Retina (tissue), 1 donor: Measurements from ENCODE around the gene P2RX3.
"Not testable (repeated sequence)": the region's sequence is repeated elsewhere in the genome, so short reads cannot be mapped to it uniquely, and the experiment has no call there.

Source experiments
- DNase-seq: peaks from one replicate; pipeline ENCODE4 v3.0.0-alpha.2; 2016

The P2RX3 gene

GRCh38 chr11:57403003-57403801 lies 65.0 kb downstream of the P2RX3 start:
- DNase-seq = not testable (repeated sequence)

- DNase-seq = no peak
Observed at GRCh38 chr11:57403802-57404147, 65.6 kb downstream of the P2RX3 start.

- no peak for DNase-seq
Observed at GRCh38 chr11:57405271-57405860, 67.2 kb downstream of the P2RX3 start.

GRCh38 chr11:57406337-57406904 lies 68.3 kb downstream of the P2RX3 start:
- no peak for DNase-seq

DNA sequence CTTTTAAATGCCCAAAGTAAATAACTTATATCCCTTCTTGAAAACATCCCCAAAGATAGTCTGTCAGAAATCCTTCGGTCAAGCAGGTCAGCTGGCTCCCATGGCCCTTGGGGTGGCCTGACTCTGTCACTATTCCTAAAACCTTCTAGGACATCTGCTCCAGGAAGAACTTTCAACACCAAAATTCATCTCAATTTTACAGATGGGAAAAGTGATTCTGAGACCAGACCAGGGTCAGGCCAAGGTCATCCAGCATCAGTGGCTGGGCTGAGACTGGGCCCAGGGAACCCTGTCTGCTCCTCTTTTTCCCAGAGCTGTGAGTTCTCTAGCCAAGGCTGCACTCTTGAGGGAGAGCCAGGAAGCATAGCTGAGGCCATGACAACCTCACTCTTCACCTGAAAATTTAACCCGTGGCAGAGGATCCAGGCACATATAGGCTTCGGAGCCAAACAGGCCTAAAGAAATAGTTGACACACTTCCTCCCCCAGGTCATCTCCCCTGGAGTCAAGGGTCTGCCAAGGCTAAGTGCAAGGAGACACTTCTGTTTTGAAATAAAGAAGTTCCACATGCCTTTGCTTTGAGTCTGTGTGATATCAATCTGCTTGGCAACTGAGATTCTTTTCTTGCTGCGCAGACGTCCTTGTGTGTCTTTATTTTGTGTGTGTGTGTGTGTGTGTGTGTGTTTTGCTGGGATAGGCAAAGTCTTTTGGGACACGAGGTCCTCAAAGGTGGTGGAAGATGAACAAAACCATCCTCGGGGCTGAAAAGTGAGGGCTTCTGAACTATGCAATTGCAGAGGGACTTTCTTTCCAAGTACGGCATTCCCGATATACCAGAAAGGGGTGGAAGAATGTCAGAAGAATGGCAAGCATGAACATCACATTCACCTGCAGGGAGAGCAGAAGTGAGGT lies 69.1 kb downstream of the P2RX3 start:
- DNase-seq = no peak

DNA sequence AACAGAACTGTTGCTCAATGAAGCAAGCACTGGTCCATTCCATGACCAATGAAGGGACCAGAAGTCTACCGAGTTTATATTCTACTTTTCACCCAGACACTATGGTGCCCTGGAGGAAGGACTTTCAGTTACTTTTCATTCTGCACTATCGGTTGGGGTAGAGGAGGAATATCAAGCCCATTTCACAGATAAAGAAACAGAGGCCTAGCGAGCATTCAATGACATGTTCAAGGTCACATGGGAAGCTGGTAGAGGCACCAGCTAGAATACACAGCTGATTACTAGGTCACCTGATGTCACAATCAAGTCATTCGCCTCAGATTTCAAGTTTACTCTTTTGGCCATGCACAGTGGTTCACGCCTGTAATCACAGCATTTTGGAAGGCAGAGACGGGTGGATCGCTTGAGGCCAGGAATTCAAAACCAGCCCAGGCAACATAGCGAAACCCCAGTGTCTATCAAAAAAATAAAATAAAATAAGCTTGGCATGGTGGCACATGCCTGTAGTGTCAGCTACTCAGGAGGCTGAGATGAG lies 69.9 kb downstream of the P2RX3 start:
- DNase-seq = no peak

- DNase-seq = no peak
Observed at GRCh38 chr11:57408771-57409170, 70.6 kb downstream of the P2RX3 start.

DNA sequence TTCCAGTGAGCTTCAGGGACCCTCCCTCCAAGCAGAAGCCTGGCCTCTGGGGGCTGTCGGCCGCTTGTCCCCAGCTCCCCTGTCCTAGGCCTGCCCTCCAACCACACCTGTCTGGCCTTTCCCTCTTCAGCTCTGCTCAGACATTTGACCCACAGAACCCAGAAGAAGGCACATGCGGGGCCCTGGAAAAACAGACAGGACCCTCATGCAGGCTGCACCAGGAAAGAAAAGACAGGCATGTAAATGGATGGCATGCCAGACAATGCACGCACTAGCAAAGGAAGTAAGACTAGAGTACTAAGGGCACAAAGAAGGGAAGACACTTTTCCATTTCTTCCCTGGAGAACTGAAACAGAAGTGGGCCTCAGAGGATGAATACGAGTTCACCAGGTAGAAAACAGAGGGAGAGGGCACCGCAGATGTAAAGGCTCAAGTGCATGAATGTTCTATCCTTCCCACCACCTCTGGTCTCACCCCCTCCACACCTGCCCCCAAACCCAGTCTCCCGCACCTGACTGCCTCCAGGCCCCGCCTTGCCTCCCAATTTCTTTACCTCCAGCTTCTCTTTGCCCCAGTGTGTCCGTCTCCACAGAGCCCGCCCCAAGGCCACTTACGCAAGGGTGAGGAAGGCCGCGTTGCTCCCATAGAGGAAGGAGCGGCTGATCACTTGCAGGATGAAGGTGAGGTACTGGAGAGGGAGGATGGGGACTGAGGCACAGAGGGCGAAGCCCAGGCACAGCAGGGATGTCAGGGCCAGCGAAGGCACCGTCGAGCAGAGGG lies 71.4 kb downstream of the P2RX3 start:
- no peak for DNase-seq

DNA sequence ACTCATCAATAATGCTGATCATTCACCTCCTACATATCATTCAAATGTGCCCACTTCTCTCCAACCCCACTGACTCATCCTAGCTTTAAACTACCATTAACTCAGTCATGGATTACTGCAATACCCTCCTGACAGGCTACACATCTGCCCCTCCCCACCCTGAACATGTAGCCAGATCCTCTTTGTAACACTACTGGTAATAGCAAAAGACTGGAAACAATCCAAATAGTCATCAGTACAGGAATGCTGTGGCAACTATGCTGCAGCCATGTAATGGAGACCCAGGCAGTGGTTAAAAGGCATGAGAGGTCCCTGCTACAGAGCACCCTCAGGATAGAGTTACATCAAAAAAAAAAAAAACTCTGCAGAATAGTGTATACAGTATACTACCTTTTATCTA lies 72.1 kb downstream of the P2RX3 start:
- DNase-seq = no peak

GRCh38 chr11:57413681-57414080 lies 75.5 kb downstream of the P2RX3 start:
- DNase-seq = no peak

GRCh38 chr11:57414612-57415212 lies 76.6 kb downstream of the P2RX3 start:
- DNase-seq = no peak

DNA sequence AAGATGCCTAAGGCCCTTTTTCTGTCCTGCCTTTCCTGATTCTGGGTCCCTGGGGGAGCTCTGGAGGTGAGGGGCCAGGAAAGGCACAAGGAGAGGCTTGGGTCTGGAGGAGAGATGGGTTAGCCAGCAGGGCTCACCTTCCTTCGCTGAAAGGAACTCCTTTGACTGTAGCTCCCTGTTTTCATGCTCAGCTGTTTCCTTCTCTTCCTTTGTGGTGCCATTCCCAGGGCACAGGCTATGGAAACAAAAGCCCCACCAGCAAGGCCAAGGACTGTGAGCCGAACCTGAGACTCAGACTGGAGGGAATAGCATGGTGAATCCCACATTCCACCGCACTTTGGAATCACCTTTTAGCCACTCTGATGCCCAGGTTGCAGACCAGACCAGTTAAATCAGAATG lies 78.3 kb downstream of the P2RX3 start:
- DNase-seq = no peak

- no peak for DNase-seq
Observed at GRCh38 chr11:57417056-57417455, 78.9 kb downstream of the P2RX3 start.

GRCh38 chr11:57418131-57418530 lies 80.0 kb downstream of the P2RX3 start:
- no peak for DNase-seq

DNA sequence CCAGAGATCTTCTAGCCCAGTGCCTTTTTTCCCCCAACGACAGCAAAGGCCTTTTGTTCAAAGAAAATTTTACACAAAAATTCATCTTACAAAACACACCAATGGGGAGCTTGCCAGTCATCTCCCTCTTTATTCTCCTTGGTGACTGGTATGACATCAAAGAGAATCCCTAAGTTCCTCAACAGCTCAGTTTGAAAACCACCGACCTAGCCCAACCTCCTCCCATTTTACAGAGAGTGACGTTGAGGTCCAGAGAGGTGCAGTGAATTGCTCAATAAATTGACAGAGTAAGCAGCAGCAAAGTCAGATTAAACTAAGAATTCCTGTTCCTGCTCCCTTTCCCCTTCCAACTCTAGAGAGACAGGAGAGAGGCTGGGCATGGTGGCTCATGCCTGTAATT lies 81.0 kb downstream of the P2RX3 start:
- DNase-seq = no peak

GRCh38 chr11:57421066-57421465 lies 82.9 kb downstream of the P2RX3 start:
- no peak for DNase-seq

GRCh38 chr11:57421805-57422204 lies 83.7 kb downstream of the P2RX3 start:
- no peak for DNase-seq
